HEK293 (cell line): ENCODE measurements around the gene CRBN.

Experiments
- CTCF ChIA-PET: fragments of 350-600 bp; formaldehyde crosslinking; extraction: SDS; loops from one replicate; lab custom pipeline; 2021; ENCODE audit warnings: antibody characterized with exemption; lab: Yijun Ruan, JAX
- POLR2A ChIA-PET: fragments of 300-600 bp; formaldehyde crosslinking; extraction: SDS; loops from one replicate; lab custom pipeline; 2020; ENCODE audit warnings: antibody characterized with exemption, inconsistent platforms; lab: Yijun Ruan, JAX
- H3K27ac ChIP-seq: fragments of 200-500 bp; sonication (Bioruptor generic); 2 replicates; pipeline ENCODE4 v1.5.1; 2014; ENCODE audit warnings: low read depth, low read length, control low read depth, inconsistent platforms; ENCODE audit errors: extremely low read depth
- H3K36me3 ChIP-seq, 2 experiments: fragments of 200-500 bp in 1 of 2; sonication (Bioruptor generic) in 1 of 2; 1 replicate in 1 of 2; 2 replicates in 1 of 2; pipeline ENCODE4 v1.5.1; 2014 to 2017; ENCODE audit warnings: inconsistent platforms in 2 of 2, low read length in 2 of 2; ENCODE audit not compliant: control insufficient read depth in 2 of 2, insufficient read depth in 1 of 2
- H3K4me1 ChIP-seq: fragments of 200-500 bp; sonication (Bioruptor generic); 2 replicates; pipeline ENCODE4 v1.5.1; 2014; ENCODE audit warnings: mild to moderate bottlenecking, low read length, inconsistent platforms; ENCODE audit not compliant: control insufficient read depth, insufficient read depth
- H3K4me3 ChIP-seq: 2 replicates; pipeline ENCODE4 v1.5.1; 2011; ENCODE audit warnings: low read depth, mild to moderate bottlenecking, control low read depth, low read length, moderate library complexity
- H3K9me3 ChIP-seq: fragments of 200-500 bp; sonication (Bioruptor generic); 2 replicates; pipeline ENCODE4 v1.5.1; 2014; ENCODE audit warnings: low read depth, low read length, inconsistent platforms; ENCODE audit not compliant: control insufficient read depth, insufficient read depth
- GLIS2 ChIP-seq: fragments of 450-650 bp; formaldehyde crosslinking; IDR thresholded peaks from 2 replicates; pipeline ENCODE4 v1.5.1; 2016; ENCODE audit warnings: missing biosample characterization, missing genetic modification characterization
- KLF1 ChIP-seq: fragments of 450-650 bp; formaldehyde crosslinking; IDR thresholded peaks from 2 replicates; pipeline ENCODE4 v1.5.1; 2016; ENCODE audit warnings: missing biosample characterization, missing genetic modification characterization
- KLF16 ChIP-seq: fragments of 450-650 bp; formaldehyde crosslinking; IDR thresholded peaks from 2 replicates; pipeline ENCODE4 v1.5.1; 2017; ENCODE audit warnings: missing biosample characterization, missing genetic modification characterization
- MZF1 ChIP-seq: fragments of 450-650 bp; formaldehyde crosslinking; IDR thresholded peaks from 2 replicates; pipeline ENCODE4 v1.5.1; 2017; ENCODE audit warnings: missing biosample characterization, missing genetic modification characterization, borderline replicate concordance
- PATZ1 ChIP-seq: fragments of 450-650 bp; formaldehyde crosslinking; IDR thresholded peaks from 2 replicates; pipeline ENCODE4 v1.5.1; 2016; ENCODE audit warnings: missing biosample characterization, missing genetic modification characterization
- PRDM10 ChIP-seq: fragments of 450-650 bp; formaldehyde crosslinking; IDR thresholded peaks from 2 replicates; pipeline ENCODE4 v1.5.1; 2016; ENCODE audit warnings: missing biosample characterization, missing genetic modification characterization
- REST ChIP-seq: fragments of 450-650 bp; formaldehyde crosslinking; IDR thresholded peaks from 2 replicates; pipeline ENCODE4 v1.5.1; 2016; ENCODE audit warnings: missing biosample characterization, missing genetic modification characterization
- ZBTB26 ChIP-seq: fragments of 450-650 bp; formaldehyde crosslinking; optimal IDR thresholded peaks from 2 replicates; pipeline ENCODE3; 2016; ENCODE audit warnings: missing biosample characterization, mild to moderate bottlenecking, missing genetic modification characterization
- ZNF274 ChIP-seq, 2 experiments: fragments of 200-500 bp in 1 of 2; fragments of 450-650 bp in 1 of 2; sonication (Bioruptor generic) in 1 of 2; formaldehyde crosslinking in 1 of 2; IDR thresholded peaks; 2 replicates each; pipeline versions ENCODE4 v1.5.1 to v1.6.1; 2014 to 2016; ENCODE audit warnings: borderline replicate concordance in 1 of 2, inconsistent platforms in 1 of 2, low read length in 1 of 2, missing biosample characterization in 1 of 2, missing genetic modification characterization in 1 of 2
- ZNF335 ChIP-seq: fragments of 450-650 bp; formaldehyde crosslinking; conservative IDR thresholded peaks from 2 replicates; pipeline ENCODE4 v1.5.1; 2016; ENCODE audit warnings: missing biosample characterization, missing genetic modification characterization
- ZNF398 ChIP-seq: fragments of 450-650 bp; formaldehyde crosslinking; IDR thresholded peaks from 2 replicates; pipeline ENCODE4 v1.5.1; 2017; ENCODE audit warnings: missing biosample characterization, missing genetic modification characterization
- ZNF416 ChIP-seq: fragments of 450-650 bp; formaldehyde crosslinking; IDR thresholded peaks from 2 replicates; pipeline ENCODE4 v1.5.1; 2016; ENCODE audit warnings: missing biosample characterization, missing genetic modification characterization
- ZNF48 ChIP-seq: fragments of 450-650 bp; formaldehyde crosslinking; IDR thresholded peaks from 2 replicates; pipeline ENCODE4 v1.5.1; 2016; ENCODE audit warnings: missing biosample characterization, missing genetic modification characterization
- ZNF843 ChIP-seq: fragments of 450-650 bp; formaldehyde crosslinking; IDR thresholded peaks from 2 replicates; pipeline ENCODE4 v1.5.1; 2016; ENCODE audit warnings: missing biosample characterization, missing genetic modification characterization

The CRBN gene

GRCh38 chr3:3154879-3155610 lies 24.4 kb downstream of the CRBN start:
- ChIA-PET POLR2A (no interaction called here), CTCF (interaction anchor here (0.5 to 1.7 kb wide), 2 partner anchors 17 to 1556 kb away, joined by 3 to 4 read pairs; no protein-coding TSS in a partner anchor)
- H3K36me3 ChIP-seq = peaks cover 26 to 93% of the 10 kb centered on the region in 2 experiments

GRCh38 chr3:3151513-3151912 lies 28.0 kb downstream of the CRBN start:
- Histone ChIP-seq H3K4me1 (no peaks in the 10 kb centered on the region), H3K27ac (no peak overlapping the region), H3K4me3 (no peak overlapping the region), H3K36me3 (peaks cover 40 to 90% of the 10 kb centered on the region in 2 experiments), H3K9me3 (no peaks in the 10 kb centered on the region)
- CTCF ChIA-PET = no interaction called here
- POLR2A ChIA-PET = interaction anchor here (0.6 kb wide), 1 partner anchor 361 kb away, joined by 3 read pairs; no protein-coding TSS in a partner anchor
- no peak for TF ChIP-seq ZNF274 (IDR thresholded peaks at IDR 0.05; ENCODE audit: low read length)
- TF ChIP-seq ZNF274 (tag by site-specific recombination; IDR thresholded peaks at IDR 0.05; ENCODE audit: borderline replicate concordance) = no peak
- TF ChIP-seq ZBTB26 (tag by site-specific recombination) = no peak
- no peak for TF ChIP-seq PRDM10 (tag by site-specific recombination)

More at GRCh38 chr3:3154879-3155610, 24.4 kb downstream of the CRBN start:
- Histone ChIP-seq H3K9me3 (no peaks in the 10 kb centered on the region), H3K4me3 (no peak overlapping the region), H3K27ac (no peak overlapping the region), H3K4me1 (no peaks in the 10 kb centered on the region)
- TF ChIP-seq ZNF416 (tag by site-specific recombination) (no peak), ZNF843 (tag by site-specific recombination) (no peak), REST (tag by site-specific recombination) (no peak), KLF16 (tag by site-specific recombination) (no peak), MZF1 (tag by site-specific recombination) (no peak), ZNF335 (no peak), ZNF398 (tag by site-specific recombination) (no peak), GLIS2 (tag by site-specific recombination) (no peak), PATZ1 (tag by site-specific recombination) (no peak), ZNF48 (tag by site-specific recombination) (no peak), KLF1 (no peak)
